ENCODE results near the gene DEDD2. TPM values are rescaled to one million over a fixed set of nuclear protein-coding genes. Genes with fewer than 3 reads are reported as not detected.

Gene DEDD2
- total RNA-seq, 1 donor from 2014 or later: 23.7 TPM

DNA sequence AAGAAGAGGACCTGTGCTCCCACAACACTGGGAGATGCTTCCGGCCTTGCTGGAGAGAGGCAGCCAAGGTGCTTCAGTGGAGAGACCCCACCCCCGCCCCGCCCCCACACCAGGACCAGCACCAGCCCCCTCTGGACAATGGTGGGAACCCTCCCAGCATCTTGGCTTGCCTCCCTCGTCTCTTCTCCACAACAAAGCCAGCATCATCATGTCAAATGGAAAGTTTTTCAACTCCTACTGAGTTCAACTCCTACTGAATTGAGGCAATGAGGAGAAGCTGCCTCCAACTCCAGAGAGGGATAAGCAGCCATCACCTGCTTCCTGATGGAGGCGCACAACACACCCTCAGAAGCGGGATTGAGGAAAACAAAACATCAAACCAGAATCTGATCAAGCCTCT, 12.8 kb downstream of the DEDD2 start:
- H3K36me3 Mint-ChIP-seq: peaks cover 30% of the 10 kb centered on the region
- H3K4me1 Mint-ChIP-seq (ENCODE audit: unreplicated experiment): no peaks in the 10 kb centered on the region
- no peaks in the 10 kb centered on the region for H3K9me3 Mint-ChIP-seq
- no peak overlapping the region for H3K27ac Mint-ChIP-seq
- TF ChIP-seq, protein P1, sequence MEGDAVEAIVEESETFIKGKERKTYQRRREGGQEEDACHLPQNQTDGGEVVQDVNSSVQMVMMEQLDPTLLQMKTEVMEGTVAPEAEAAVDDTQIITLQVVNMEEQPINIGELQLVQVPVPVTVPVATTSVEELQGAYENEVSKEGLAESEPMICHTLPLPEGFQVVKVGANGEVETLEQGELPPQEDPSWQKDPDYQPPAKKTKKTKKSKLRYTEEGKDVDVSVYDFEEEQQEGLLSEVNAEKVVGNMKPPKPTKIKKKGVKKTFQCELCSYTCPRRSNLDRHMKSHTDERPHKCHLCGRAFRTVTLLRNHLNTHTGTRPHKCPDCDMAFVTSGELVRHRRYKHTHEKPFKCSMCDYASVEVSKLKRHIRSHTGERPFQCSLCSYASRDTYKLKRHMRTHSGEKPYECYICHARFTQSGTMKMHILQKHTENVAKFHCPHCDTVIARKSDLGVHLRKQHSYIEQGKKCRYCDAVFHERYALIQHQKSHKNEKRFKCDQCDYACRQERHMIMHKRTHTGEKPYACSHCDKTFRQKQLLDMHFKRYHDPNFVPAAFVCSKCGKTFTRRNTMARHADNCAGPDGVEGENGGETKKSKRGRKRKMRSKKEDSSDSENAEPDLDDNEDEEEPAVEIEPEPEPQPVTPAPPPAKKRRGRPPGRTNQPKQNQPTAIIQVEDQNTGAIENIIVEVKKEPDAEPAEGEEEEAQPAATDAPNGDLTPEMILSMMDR (conservative IDR thresholded peaks at IDR 0.05): no peak
- DNase-seq (ENCODE audit: extremely low spot score, unreplicated experiment): no peak
- H3K4me3 Mint-ChIP-seq: no peak overlapping the region
- H3K27me3 Mint-ChIP-seq: no peaks in the 10 kb centered on the region

DNA sequence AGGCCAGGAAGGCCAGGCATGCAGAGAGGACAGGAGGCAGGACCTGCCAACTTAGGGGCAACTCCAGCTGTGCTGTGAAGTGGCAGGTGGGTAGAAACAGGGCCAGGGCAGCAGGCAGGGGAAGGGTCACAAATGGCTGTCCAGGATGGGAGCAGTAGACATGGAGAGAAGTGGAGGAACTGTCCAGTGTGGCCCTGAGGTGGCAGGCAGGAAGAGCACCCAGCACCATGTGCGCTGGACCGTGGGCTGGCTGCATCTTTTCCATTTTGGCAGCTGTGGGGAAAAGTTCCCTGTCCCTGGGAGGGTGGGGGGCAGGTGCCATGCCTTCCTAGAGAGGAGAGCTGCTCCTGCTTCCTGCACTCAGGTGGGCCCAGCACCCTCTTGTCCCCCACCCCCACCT, 13.8 kb downstream of the DEDD2 start:
- no peak overlapping the region for H3K4me3 Mint-ChIP-seq
- DNase-seq (ENCODE audit: extremely low spot score, unreplicated experiment): no peak
- H3K9me3 Mint-ChIP-seq: no peaks in the 10 kb centered on the region
- peaks cover 33% of the 10 kb centered on the region for H3K36me3 Mint-ChIP-seq
- no peak overlapping the region for H3K27ac Mint-ChIP-seq
- TF ChIP-seq, protein P1 (conservative IDR thresholded peaks at IDR 0.05): no peak
- H3K27me3 Mint-ChIP-seq: no peaks in the 10 kb centered on the region
- H3K4me1 Mint-ChIP-seq (ENCODE audit: unreplicated experiment): no peaks in the 10 kb centered on the region

- no peaks in the 10 kb centered on the region for H3K9me3 Mint-ChIP-seq
- no peak for DNase-seq (ENCODE audit: extremely low spot score, unreplicated experiment)
- H3K4me1 Mint-ChIP-seq (ENCODE audit: unreplicated experiment): no peaks in the 10 kb centered on the region
- H3K36me3 Mint-ChIP-seq: peaks cover 27% of the 10 kb centered on the region
- H3K27ac Mint-ChIP-seq: peak overlapping the region; percentile 10
- H3K27me3 Mint-ChIP-seq: no peaks in the 10 kb centered on the region
- TF ChIP-seq, protein P1 (conservative IDR thresholded peaks at IDR 0.05): no peak
- H3K4me3 Mint-ChIP-seq: no peak overlapping the region
These were observed 15.1 kb downstream of the DEDD2 start for GRCh38 chr19:42202290-42202880.

- Mint-ChIP-seq H3K4me3 (no peak overlapping the region), H3K9me3 (no peaks in the 10 kb centered on the region), H3K4me1 (ENCODE audit: unreplicated experiment) (no peaks in the 10 kb centered on the region), H3K36me3 (peaks cover 29% of the 10 kb centered on the region), H3K27ac (peak overlapping the region; percentile 10), H3K27me3 (no peaks in the 10 kb centered on the region)
- TF ChIP-seq, protein P1 (conservative IDR thresholded peaks at IDR 0.05): no peak
- DNase-seq (ENCODE audit: extremely low spot score, unreplicated experiment): no peak
These were observed 15.8 kb downstream of the DEDD2 start for GRCh38 chr19:42201489-42202289.

DNA sequence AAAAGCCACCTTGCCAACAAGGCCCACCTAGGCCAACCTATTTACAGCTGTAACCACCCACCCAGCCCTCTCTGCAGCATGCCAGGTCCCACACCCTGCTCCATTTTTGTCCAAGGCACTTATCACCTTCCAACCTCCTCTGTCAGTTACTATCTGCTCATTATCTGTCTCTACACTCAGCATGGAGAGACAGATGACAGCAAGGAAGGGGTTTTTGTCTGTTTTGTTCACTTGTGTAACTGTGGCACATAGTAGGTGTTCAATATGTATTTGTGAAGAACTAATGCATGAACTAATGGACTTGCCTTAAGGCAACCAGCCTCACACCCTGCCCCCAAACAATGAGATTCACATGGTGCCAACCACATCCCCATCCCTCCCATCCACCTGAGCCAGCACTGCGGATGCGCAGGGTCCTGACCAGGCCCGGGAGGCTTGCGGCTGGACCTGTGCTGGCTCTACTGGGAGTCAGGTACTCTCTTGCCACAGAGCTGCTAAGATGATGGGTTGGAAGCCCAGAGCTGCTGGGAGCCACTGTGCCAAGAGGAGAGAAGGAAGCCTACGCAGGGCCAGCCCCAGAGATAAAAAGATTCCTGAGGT, 17.3 kb downstream of the DEDD2 start:
- no peak overlapping the region for H3K4me3 Mint-ChIP-seq
- no peak for DNase-seq (ENCODE audit: extremely low spot score, unreplicated experiment)

More for the DNA sequence above, 17.3 kb downstream of the DEDD2 start:
- H3K9me3 Mint-ChIP-seq: no peaks in the 10 kb centered on the region
- TF ChIP-seq, protein P1 (conservative IDR thresholded peaks at IDR 0.05): no peak
- no peaks in the 10 kb centered on the region for H3K4me1 Mint-ChIP-seq (ENCODE audit: unreplicated experiment)
- H3K36me3 Mint-ChIP-seq: peaks cover 24% of the 10 kb centered on the region
- no peaks in the 10 kb centered on the region for H3K27me3 Mint-ChIP-seq
- no peak overlapping the region for H3K27ac Mint-ChIP-seq
